HG02763 (cell line): ENCODE results near the gene CACNA1F.

Experiments used
- ATAC-seq: cut with Tn5 transposase; IDR thresholded peaks from one replicate; pipeline ENCODE4 v1.9.1; 2021; ENCODE audit warnings: mild to moderate bottlenecking, moderate library complexity; ENCODE audit not compliant: unreplicated experiment

The CACNA1F gene

GRCh38 chrX:49257846-49258748 lies 25.0 kb upstream of the CACNA1F start:
- no peak for ATAC-seq

GRCh38 chrX:49257074-49257790 lies 24.1 kb upstream of the CACNA1F start:
- ATAC-seq: no peak

- no peak for ATAC-seq
Measured at GRCh38 chrX:49256268-49256995, 23.3 kb upstream of the CACNA1F start.

- no peak for ATAC-seq
Measured at GRCh38 chrX:49254639-49255038, 21.5 kb upstream of the CACNA1F start.

- no peak for ATAC-seq
Measured at GRCh38 chrX:49251325-49251724, 18.2 kb upstream of the CACNA1F start.

GRCh38 chrX:49250578-49250977 lies 17.4 kb upstream of the CACNA1F start:
- no peak for ATAC-seq

- ATAC-seq: no peak
Measured at GRCh38 chrX:49250066-49250465, 16.9 kb upstream of the CACNA1F start.

- ATAC-seq: no peak
Measured at GRCh38 chrX:49249616-49250015, 16.5 kb upstream of the CACNA1F start.

GRCh38 chrX:49249071-49249470 lies 15.9 kb upstream of the CACNA1F start:
- no peak for ATAC-seq

GRCh38 chrX:49247916-49248811 lies 15.0 kb upstream of the CACNA1F start:
- ATAC-seq: no peak

GRCh38 chrX:49247346-49247745 lies 14.2 kb upstream of the CACNA1F start:
- ATAC-seq: no peak

GRCh38 chrX:49246541-49246940 lies 13.4 kb upstream of the CACNA1F start:
- no peak for ATAC-seq

GRCh38 chrX:49244207-49244606 lies 11.1 kb upstream of the CACNA1F start:
- ATAC-seq: no peak

- no peak for ATAC-seq
Measured at GRCh38 chrX:49243166-49243565, 10.0 kb upstream of the CACNA1F start.

- ATAC-seq: no peak
Measured at GRCh38 chrX:49242545-49243066, 9.5 kb upstream of the CACNA1F start.

- ATAC-seq: no peak
Measured at GRCh38 chrX:49238735-49239134, 5.6 kb upstream of the CACNA1F start.

- no peak for ATAC-seq
Measured at GRCh38 chrX:49237060-49237459, 3.9 kb upstream of the CACNA1F start.

GRCh38 chrX:49233887-49234555 lies 881 bp upstream of the CACNA1F start:
- ATAC-seq: no peak

GRCh38 chrX:49232525-49232924 lies 615 bp downstream of the CACNA1F start:
- no peak for ATAC-seq
